ENCODE results near the gene RTP4. TPM values are rescaled to one million over a fixed set of nuclear protein-coding genes. Genes with fewer than 3 reads are reported as not detected.
"Not testable (repeated sequence)": the region's sequence is repeated elsewhere in the genome, so short reads cannot be mapped to it uniquely, and the experiment has no call there.

RTP4 gene
- total RNA-seq, 4 donors from 2014 or later, result 0.21 to 1.3 (median 0.84) TPM; not detected in 1

DNA sequence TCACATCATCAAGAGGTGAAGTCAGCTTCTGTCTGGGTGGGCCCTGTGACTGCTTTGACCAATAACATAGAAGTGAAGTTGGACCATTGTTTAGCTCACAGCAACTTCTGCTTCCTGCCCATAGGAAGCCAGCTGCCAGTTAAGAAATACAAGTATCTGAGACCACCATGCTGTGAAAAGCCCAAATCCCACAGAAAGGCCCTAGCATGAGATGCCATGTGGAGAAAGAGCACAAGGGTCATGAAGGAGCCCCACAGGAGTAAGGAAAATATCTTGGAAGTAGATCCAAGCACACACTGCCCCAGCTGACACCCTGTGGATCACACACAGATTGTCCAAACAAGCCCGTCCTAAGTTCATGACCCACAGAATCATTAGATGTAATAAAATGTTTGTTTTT is 28.5 kb downstream of the RTP4 start:
- DNase-seq (ENCODE audit: low spot score in 2 of 2), result no peak
- WGBS, 2 donors, result 63 to 74% methylated on average over 1 of the region's 1 CpG
- no peak overlapping the region for H3K4me3 ChIP-seq (ENCODE audit: low read depth, poor library complexity, severe bottlenecking)
- intact Hi-C loops (cut with DNase I; ENCODE audit: low total_unique reads), result no loop called here
- TF ChIP-seq, protein P1, sequence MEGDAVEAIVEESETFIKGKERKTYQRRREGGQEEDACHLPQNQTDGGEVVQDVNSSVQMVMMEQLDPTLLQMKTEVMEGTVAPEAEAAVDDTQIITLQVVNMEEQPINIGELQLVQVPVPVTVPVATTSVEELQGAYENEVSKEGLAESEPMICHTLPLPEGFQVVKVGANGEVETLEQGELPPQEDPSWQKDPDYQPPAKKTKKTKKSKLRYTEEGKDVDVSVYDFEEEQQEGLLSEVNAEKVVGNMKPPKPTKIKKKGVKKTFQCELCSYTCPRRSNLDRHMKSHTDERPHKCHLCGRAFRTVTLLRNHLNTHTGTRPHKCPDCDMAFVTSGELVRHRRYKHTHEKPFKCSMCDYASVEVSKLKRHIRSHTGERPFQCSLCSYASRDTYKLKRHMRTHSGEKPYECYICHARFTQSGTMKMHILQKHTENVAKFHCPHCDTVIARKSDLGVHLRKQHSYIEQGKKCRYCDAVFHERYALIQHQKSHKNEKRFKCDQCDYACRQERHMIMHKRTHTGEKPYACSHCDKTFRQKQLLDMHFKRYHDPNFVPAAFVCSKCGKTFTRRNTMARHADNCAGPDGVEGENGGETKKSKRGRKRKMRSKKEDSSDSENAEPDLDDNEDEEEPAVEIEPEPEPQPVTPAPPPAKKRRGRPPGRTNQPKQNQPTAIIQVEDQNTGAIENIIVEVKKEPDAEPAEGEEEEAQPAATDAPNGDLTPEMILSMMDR (IDR thresholded peaks at IDR 0.05), result no peak
- TF ChIP-seq POLR2A (IDR thresholded peaks at IDR 0.05), result no peak

DNA sequence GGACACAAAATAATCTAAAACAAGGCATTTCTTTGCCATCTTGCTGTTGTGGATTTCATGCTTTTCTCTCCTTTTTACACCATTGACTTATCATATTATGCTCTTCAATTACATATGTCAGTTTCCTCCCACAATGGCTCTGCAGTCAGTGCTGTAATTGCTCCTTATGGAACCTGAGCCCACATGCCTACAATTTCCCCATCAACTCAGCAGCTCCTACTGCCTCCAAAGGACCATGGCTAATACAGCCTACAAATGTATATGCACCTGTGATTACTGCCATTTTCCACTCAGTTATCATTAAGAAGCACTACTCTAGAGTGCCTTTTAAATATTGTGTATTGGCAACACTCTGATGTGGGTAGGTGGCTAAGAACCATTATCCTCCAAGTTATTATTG is 30.8 kb downstream of the RTP4 start:
- H3K4me3 ChIP-seq (ENCODE audit: low read depth, poor library complexity, severe bottlenecking), result no peak overlapping the region
- DNase-seq (ENCODE audit: low spot score in 2 of 2), result no peak
- no peak for TF ChIP-seq POLR2A (IDR thresholded peaks at IDR 0.05)
- TF ChIP-seq, protein P1 (IDR thresholded peaks at IDR 0.05), result no peak
- intact Hi-C loops (cut with DNase I; ENCODE audit: low total_unique reads), result no loop called here

DNA sequence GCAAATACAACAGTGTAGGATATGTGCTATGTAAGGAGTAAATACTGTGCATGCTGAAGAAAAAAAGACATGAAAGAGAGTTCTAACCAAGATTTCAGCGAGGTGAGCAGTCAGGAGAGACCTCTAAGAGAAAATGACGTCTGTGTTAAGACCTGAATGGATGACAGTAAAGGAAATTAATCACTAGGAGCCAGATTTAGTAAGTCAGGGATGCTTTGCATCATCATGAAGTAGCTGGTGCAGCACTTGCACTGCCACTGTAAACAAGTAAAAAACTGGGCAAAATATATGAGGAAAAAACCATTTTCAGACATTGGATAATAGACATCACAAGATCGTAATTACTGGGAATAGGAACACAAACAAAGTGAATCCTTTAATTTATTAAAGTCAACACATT is 32.6 kb downstream of the RTP4 start:
- no peak for DNase-seq (ENCODE audit: low spot score in 2 of 2)
- TF ChIP-seq, protein P1 (IDR thresholded peaks at IDR 0.05), result no peak
- TF ChIP-seq POLR2A (IDR thresholded peaks at IDR 0.05), result no peak
- no peak overlapping the region for H3K4me3 ChIP-seq (ENCODE audit: low read depth, poor library complexity, severe bottlenecking)
- intact Hi-C loops (cut with DNase I; ENCODE audit: low total_unique reads), result no loop called here
- WGBS, 2 donors, result 69 to 75% methylated on average over 3 of the region's 3 CpGs

DNA sequence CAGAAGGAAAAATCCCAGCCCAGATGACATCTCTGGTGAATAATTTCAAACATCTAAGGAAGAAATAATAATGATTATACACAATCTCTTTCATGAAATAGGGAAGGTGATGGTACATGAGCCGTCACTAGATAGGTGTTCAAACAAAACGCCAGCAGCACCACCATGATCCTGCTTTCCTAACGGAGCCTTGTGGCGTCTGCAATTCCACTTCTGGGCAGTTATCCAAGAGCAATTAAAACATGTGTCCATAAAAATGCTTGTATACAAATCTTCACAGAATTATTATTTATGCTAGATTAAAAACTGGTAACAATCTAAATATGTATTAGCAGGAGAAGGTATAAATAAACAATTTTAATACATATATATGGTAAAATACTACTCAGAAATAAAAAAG is 33.7 kb downstream of the RTP4 start:
- H3K4me3 ChIP-seq (ENCODE audit: low read depth, poor library complexity, severe bottlenecking), result no peak overlapping the region
- intact Hi-C loops (cut with DNase I; ENCODE audit: low total_unique reads), result no loop called here
- 58 to 68% methylated on average over 4 of the region's 4 CpGs for WGBS, 2 donors
- TF ChIP-seq POLR2A (IDR thresholded peaks at IDR 0.05), result no peak
- TF ChIP-seq, protein P1 (IDR thresholded peaks at IDR 0.05), result no peak
- no peak for DNase-seq (ENCODE audit: low spot score in 2 of 2)

DNA sequence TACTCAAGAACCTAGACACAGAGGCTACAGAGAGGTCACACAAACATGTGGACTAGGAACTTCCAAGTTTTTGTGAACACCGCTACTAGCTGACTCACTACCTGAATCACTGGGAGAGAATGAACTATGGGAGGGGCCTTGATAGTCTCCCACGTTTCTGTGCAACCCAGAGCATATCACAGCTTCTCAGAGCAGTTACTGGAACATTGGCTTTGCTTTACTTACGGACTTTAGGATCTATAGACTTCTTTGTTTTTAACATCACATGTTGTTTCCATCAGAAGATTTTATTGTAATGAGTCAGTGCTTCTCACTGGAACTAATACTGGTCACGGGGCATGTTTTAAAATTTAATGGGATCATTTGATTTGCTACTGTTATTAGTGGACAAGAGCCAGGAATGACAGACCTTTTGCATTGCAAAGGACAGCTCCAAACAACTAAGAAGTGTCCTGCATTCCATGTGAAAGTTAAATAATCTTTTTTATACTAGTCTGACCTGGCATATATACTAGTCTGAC is 35.6 kb downstream of the RTP4 start:
- TF ChIP-seq, protein P1 (IDR thresholded peaks at IDR 0.05), result no peak
- TF ChIP-seq POLR2A (IDR thresholded peaks at IDR 0.05), result no peak
- intact Hi-C loops (cut with DNase I; ENCODE audit: low total_unique reads), result no loop called here
- peak in 1 of 2 donors; percentile 17 for DNase-seq (ENCODE audit: low spot score in 2 of 2)
- no peak overlapping the region for H3K4me3 ChIP-seq (ENCODE audit: low read depth, poor library complexity, severe bottlenecking)
- WGBS, 2 donors, result 21 to 25% methylated on average over 4 of the region's 4 CpGs

DNA sequence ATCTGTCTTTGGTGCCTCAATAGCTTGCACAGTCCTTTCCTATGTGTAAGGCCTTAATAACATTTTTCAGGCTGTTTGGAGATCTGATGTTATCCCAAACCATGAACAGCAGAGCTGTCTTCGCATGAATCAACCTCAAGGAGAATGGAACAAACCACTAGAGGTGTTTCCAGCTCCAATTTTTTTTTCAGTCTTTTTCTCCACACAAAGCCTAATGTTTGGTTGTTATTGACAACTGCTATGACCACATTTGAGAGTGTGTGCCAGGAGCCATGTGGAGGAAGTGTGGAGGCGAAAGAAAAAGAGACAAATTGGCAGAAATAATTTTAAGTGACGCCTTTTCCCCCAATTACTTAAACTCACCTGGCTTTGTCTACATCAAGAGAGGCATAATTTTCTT is 38.7 kb downstream of the RTP4 start:
- intact Hi-C loops (cut with DNase I; ENCODE audit: low total_unique reads), result no loop called here
- TF ChIP-seq, protein P1 (IDR thresholded peaks at IDR 0.05), result no peak
- no peak for TF ChIP-seq POLR2A (IDR thresholded peaks at IDR 0.05)
- DNase-seq (ENCODE audit: low spot score in 2 of 2), result no peak
- no peak overlapping the region for H3K4me3 ChIP-seq (ENCODE audit: low read depth, poor library complexity, severe bottlenecking)
- WGBS, 2 donors, result 59 to 61% methylated on average over 3 of the region's 3 CpGs

DNA sequence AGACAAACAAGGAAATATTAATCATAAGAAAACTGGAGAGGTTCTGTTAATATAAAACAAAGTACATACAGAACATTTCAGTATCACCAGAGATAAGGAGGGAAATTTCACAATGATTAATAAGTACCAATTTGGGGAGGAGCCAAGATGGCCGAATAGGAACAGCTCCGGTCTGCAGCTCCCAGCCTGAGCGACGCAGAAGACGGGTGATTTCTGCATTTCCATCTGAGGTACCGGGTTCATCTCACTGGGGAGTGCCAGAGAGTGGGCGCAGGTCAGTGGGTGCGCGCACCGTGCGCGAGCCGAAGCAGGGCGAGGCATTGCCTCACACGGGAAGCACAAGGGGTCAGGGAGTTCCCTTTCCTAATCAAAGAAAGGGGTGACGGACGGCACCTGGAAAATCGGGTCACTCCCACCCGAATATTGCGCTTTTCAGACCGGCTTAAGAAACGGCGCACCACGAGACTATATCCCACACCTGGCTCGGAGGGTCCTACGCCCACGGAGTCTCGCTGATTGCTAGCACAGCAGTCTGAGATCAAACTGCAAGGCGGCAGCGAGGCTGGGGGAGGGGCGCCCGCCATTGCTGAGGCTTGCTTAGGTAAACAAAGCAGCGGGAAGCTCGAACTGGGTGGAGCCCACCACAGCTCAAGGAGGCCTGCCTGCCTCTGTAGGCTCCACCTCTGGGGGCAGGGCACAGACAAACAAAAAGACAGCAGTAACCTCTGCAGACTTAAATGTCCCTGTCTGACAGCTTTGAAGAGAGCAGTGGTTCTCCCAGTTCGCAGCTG is 44.0 kb downstream of the RTP4 start:
- H3K4me3 ChIP-seq (ENCODE audit: low read depth, poor library complexity, severe bottlenecking); intact Hi-C loops (cut with DNase I; ENCODE audit: low total_unique reads); DNase-seq (ENCODE audit: low spot score in 2 of 2): not testable (repeated sequence)
- 72% methylated on average over 5 to 10 of the region's 35 CpGs for WGBS, 2 donors

Measured in lower leg skin (tissue), 4 donors.